PC-9 (cell line): ENCODE measurements around the gene MBTPS1. TPM values are rescaled to one million over a fixed set of nuclear protein-coding genes. Genes with fewer than 3 reads are reported as not detected.
A peak's percentile ranks its signal among the peaks of the same experiment; 100 is the strongest.
"Not testable (repeated sequence)": the region's sequence is repeated elsewhere in the genome, so short reads cannot be mapped to it uniquely, and the experiment has no call there.

Source experiments
- BruUV-seq: library from RNA; stranded (reverse); fragments of 400-500 nt; replicated peaks from 2 replicates; lab custom pipeline; 2021; lab: Mats Ljungman, UMichigan
- CTCF ChIA-PET: fragments of 300-600 bp; sonication (Branson Sonifier 250); formaldehyde crosslinking; loops from one replicate; lab custom pipeline; 2022; ENCODE audit warnings: antibody characterized with exemption; lab: Charles Lee
- POLR2A ChIA-PET: fragments of 300-600 bp; sonication (Branson Sonifier 250); formaldehyde crosslinking; loops from one replicate; lab custom pipeline; 2022; ENCODE audit warnings: antibody characterized with exemption; ENCODE audit not compliant: unreplicated experiment; lab: Charles Lee
- DNase-seq, 2 experiments: peaks; one replicate each; pipeline versions ENCODE4 v3.0.0 to v3.0.0-alpha.2; 2015 to 2022; ENCODE audit warnings: mixed read lengths in 1 of 2
- H2AFZ ChIP-seq: fragments of 200-600 bp; sonication (generic); 2 replicates; pipeline ENCODE4 v1.8.1; 2017; ENCODE audit warnings: antibody characterized with exemption
- H3F3A ChIP-seq: fragments of 200-600 bp; sonication (generic); 2 replicates; pipeline ENCODE4 v1.8.1; 2017; ENCODE audit warnings: antibody characterized with exemption, mild to moderate bottlenecking, low read depth; ENCODE audit not compliant: insufficient read depth
- H3K27ac ChIP-seq: fragments of 200-600 bp; sonication (generic); 2 replicates; pipeline ENCODE4 v1.6.1; 2016; ENCODE audit warnings: mixed run types
- H3K27me3 ChIP-seq: fragments of 200-600 bp; sonication (generic); 2 replicates; pipeline ENCODE4 v1.6.1; 2016; ENCODE audit warnings: low read depth, mixed run types; ENCODE audit not compliant: insufficient read depth
- H3K36me3 ChIP-seq: fragments of 200-600 bp; sonication (generic); 2 replicates; pipeline ENCODE4 v1.6.1; 2016; ENCODE audit warnings: low read depth, mixed run types
- H3K4me1 ChIP-seq: fragments of 200-600 bp; sonication (generic); replicated peaks from 2 replicates; pipeline ENCODE4 v1.6.1; 2016; ENCODE audit warnings: mixed run types; ENCODE audit not compliant: insufficient read depth
- H3K4me2 ChIP-seq: fragments of 200-600 bp; sonication (generic); 2 replicates; pipeline ENCODE4 v1.6.1; 2017; ENCODE audit warnings: mixed run types
- H3K4me3 ChIP-seq: fragments of 200-600 bp; sonication (generic); 2 replicates; pipeline ENCODE4 v1.6.1; 2016; ENCODE audit warnings: mixed run types
- H3K79me2 ChIP-seq: fragments of 200-600 bp; sonication (generic); 2 replicates; pipeline ENCODE4 v1.6.1; 2017; ENCODE audit warnings: low read depth, mixed run types
- H3K9me2 ChIP-seq: fragments of 200-600 bp; sonication (generic); 2 replicates; pipeline ENCODE4 v1.8.1; 2017; ENCODE audit warnings: mild to moderate bottlenecking; ENCODE audit not compliant: insufficient read depth
- H3K9me3 ChIP-seq: fragments of 200-600 bp; sonication (generic); 2 replicates; pipeline ENCODE4 v1.8.1; 2016; ENCODE audit warnings: low read depth; ENCODE audit not compliant: insufficient read depth
- H4K20me1 ChIP-seq: fragments of 200-600 bp; sonication (generic); 2 replicates; pipeline ENCODE4 v1.8.1; 2017; ENCODE audit not compliant: insufficient read depth
- EZH2 ChIP-seq: fragments of 200-600 bp; sonication (generic); IDR thresholded peaks from 2 replicates; pipeline ENCODE4 v1.8.0; 2017; ENCODE audit warnings: antibody characterized with exemption, low read depth
- intact Hi-C: fragments of 100-400 bp; cut with micrococcal nuclease; formaldehyde crosslinking; loops from one replicate; pipeline ENCODE4 v1.10.0; 2022; ENCODE audit not compliant: unreplicated experiment
- total RNA-seq: library from RNA; stranded (reverse); gene quantifications from 2 replicates; pipeline ENCODE4 v1.2.3, GENCODE V29; 2021
- TF ChIP-seq, protein P1 (sequence below): fragments of 200-600 bp; sonication (generic); conservative IDR thresholded peaks from 2 replicates; pipeline ENCODE4 v1.6.1; 2017; ENCODE audit warnings: mixed run types, antibody characterized with exemption, mild to moderate bottlenecking, moderate library complexity

Gene MBTPS1
- total RNA-seq, 1 experiment from 2014 or later = 96.0 TPM

DNA sequence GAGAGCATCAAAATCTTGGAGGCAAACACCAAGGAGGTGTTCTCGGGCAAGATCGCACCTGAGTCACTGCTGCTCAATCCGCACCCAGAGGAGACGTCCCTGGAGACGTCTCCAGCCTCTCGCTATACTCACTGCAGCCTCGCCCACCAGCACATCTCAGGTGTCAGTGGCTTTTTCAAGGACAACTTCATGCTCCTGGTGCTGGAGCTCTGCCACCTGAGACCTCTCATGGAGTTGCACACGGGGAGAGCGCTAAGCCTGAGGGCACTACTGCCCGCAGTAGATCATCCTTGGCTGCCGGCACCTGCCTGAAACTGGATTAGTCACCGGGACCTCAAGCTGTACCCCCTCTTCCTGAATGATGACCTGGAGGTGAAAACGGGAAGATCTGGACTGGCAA lies 2.6 kb upstream of the MBTPS1 start:
- Histone ChIP-seq H3K4me1 (peaks cover 39% of the 10 kb centered on the region), H2AFZ (no peak overlapping the region), H3K27ac (peak overlapping the region; percentile 51), H3K4me2 (peak overlapping the region; percentile 85), H3K9me3 (no peaks in the 10 kb centered on the region), H3K36me3 (no peaks in the 10 kb centered on the region), H3K9me2 (no peaks in the 10 kb centered on the region), H4K20me1 (peaks cover 5% of the 10 kb centered on the region; the same call in 1 of the 2 replicates), H3K79me2 (peaks cover 31% of the 10 kb centered on the region), H3K4me3 (peak overlapping the region; percentile 2; the same call in 1 of the 2 replicates), H3F3A (peaks cover 30% of the 10 kb centered on the region), H3K27me3 (no peaks in the 10 kb centered on the region)
- ChIA-PET POLR2A (no interaction called here), CTCF (interaction anchor here (0.6 to 1.1 kb wide), 5 partner anchors 37 to 125 kb away, joined by 4 read pairs; no protein-coding TSS in a partner anchor)
- BruUV-seq = no TSS peak
- DNase-seq = peak; percentile 78 to 94
- no peak for TF ChIP-seq EZH2
- TF ChIP-seq, protein P1, sequence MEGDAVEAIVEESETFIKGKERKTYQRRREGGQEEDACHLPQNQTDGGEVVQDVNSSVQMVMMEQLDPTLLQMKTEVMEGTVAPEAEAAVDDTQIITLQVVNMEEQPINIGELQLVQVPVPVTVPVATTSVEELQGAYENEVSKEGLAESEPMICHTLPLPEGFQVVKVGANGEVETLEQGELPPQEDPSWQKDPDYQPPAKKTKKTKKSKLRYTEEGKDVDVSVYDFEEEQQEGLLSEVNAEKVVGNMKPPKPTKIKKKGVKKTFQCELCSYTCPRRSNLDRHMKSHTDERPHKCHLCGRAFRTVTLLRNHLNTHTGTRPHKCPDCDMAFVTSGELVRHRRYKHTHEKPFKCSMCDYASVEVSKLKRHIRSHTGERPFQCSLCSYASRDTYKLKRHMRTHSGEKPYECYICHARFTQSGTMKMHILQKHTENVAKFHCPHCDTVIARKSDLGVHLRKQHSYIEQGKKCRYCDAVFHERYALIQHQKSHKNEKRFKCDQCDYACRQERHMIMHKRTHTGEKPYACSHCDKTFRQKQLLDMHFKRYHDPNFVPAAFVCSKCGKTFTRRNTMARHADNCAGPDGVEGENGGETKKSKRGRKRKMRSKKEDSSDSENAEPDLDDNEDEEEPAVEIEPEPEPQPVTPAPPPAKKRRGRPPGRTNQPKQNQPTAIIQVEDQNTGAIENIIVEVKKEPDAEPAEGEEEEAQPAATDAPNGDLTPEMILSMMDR = no peak
- intact Hi-C loops = loop anchor here (1.0 kb wide), 1 partner anchor 19 kb away; no protein-coding TSS in a partner anchor

DNA sequence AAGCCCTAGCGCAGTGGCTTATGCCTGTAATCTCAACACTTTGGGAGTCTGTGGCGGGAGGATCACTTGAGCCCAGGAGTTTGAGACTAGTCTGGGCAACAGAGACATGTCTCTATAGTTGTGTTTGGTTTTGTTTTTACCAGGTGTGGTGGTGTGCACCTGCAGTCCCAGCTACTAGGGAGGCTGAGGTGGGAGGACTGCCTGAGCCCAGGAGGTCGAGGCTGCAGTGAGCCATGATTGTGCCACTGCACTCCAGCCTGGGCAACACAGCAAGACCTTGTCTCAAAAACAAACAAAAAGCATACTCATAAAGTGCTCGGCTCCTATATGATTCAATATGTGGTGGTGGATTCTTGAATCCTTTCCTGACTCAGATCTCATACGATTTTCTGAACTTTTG lies 1.6 kb upstream of the MBTPS1 start:
- BruUV-seq, intact Hi-C loops: not testable (repeated sequence)

DNA sequence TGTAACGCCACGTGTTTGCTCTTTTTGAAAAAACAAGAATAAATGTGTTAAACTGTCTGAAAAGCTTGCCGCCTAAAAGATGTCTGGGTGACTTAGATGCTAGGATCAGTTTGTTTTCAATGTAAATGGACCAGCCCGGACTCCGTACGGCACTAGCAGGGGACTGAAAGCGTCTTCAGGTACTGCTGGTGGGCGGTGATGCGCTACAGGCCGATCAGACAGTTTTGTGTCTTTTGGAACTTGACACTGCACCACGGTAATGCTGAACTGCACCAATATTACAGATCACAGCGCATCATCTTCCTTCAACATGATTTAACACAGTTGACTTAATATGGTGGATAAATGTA lies 727 bp upstream of the MBTPS1 start:
- peaks cover 50% of the 10 kb centered on the region for H3K79me2 ChIP-seq
- H3K27ac ChIP-seq = no peak overlapping the region
- peak overlapping the region; percentile 97 for H2AFZ ChIP-seq
- ChIA-PET CTCF (interaction anchor here (0.6 to 1.6 kb wide), 3 partner anchors 10 to 69 kb away, joined by 3 to 6 read pairs (median 4); partner anchors contain the start of gene TAF1C), POLR2A (interaction anchor here (0.6 to 0.7 kb wide), 3 partner anchors 40 to 303 kb away, joined by 3 to 4 read pairs (median 3); no protein-coding TSS in a partner anchor)
- no TSS peak for BruUV-seq
- TF ChIP-seq, protein P1 = no peak
- TF ChIP-seq EZH2 = no peak
- H3K27me3 ChIP-seq = no peaks in the 10 kb centered on the region
- H3K9me2 ChIP-seq = no peaks in the 10 kb centered on the region
- peaks cover 12% of the 10 kb centered on the region for H4K20me1 ChIP-seq
- peak overlapping the region; percentile 87 for H3K4me3 ChIP-seq
- DNase-seq = no peak
- peaks cover 39% of the 10 kb centered on the region for H3K4me1 ChIP-seq
- peaks cover 30% of the 10 kb centered on the region for H3F3A ChIP-seq
- H3K36me3 ChIP-seq = no peaks in the 10 kb centered on the region
- intact Hi-C loops = loop anchor here (2.0 kb wide), 2 partner anchors 15 to 59 kb away; no protein-coding TSS in a partner anchor
- no peaks in the 10 kb centered on the region for H3K9me3 ChIP-seq
- peak overlapping the region; percentile 85 for H3K4me2 ChIP-seq

More for the DNA sequence above, 1.6 kb upstream of the MBTPS1 start:
- H4K20me1 ChIP-seq, H2AFZ ChIP-seq, POLR2A ChIA-PET, H3K27me3 ChIP-seq, H3K4me3 ChIP-seq, DNase-seq, CTCF ChIA-PET, H3K9me3 ChIP-seq, H3K36me3 ChIP-seq, H3K27ac ChIP-seq, H3K9me2 ChIP-seq: not testable (repeated sequence)
- Histone ChIP-seq H3K4me2 (peak overlapping the region; percentile 85), H3K79me2 (peaks cover 41% of the 10 kb centered on the region), H3F3A (peaks cover 30% of the 10 kb centered on the region), H3K4me1 (peaks cover 39% of the 10 kb centered on the region)
